IMR-90 (cell line): ENCODE measurements around the gene ACP1. TPM values are rescaled to one million over a fixed set of nuclear protein-coding genes. Genes with fewer than 3 reads are reported as not detected.

ENCODE experiments used
- ATAC-seq: fragments of 200-7000 bp; cut with Tn5 transposase; 2 replicates; pipeline ENCODE4 v1.9.1; 2020; ENCODE audit warnings: low read depth, mild to moderate bottlenecking, moderate library complexity
- BruUV-seq: library from RNA; stranded (reverse); fragments of 400-500 nt; replicated peaks from 2 replicates; lab custom pipeline; 2021; lab: Mats Ljungman, UMichigan
- CTCF ChIA-PET: fragments of 300-600 bp; formaldehyde crosslinking; extraction: SDS; loops from one replicate; lab custom pipeline; 2021; ENCODE audit warnings: antibody characterized with exemption; lab: Yijun Ruan, JAX
- POLR2A ChIA-PET: fragments of 300-600 bp; sonication (Branson Sonifier 250); formaldehyde crosslinking; loops from one replicate; lab custom pipeline; 2022; ENCODE audit warnings: antibody characterized with exemption; ENCODE audit not compliant: unreplicated experiment; lab: Charles Lee
- DNase-seq: peaks from one replicate; pipeline ENCODE4 v3.0.0; 2013
- H2AFZ ChIP-seq: replicated peaks from 2 replicates; pipeline ENCODE3; 2013; ENCODE audit warnings: low read length, mild to moderate bottlenecking; ENCODE audit not compliant: poor library complexity
- H2AK5ac ChIP-seq: 2 replicates; pipeline ENCODE4 v1.6.1; 2013; ENCODE audit warnings: low read depth, low read length, inconsistent platforms
- H2AK9ac ChIP-seq: replicated peaks from 2 replicates; pipeline ENCODE3; 2013; ENCODE audit warnings: mild to moderate bottlenecking, low read depth, low read length, moderate library complexity; ENCODE audit not compliant: poor library complexity
- H2BK120ac ChIP-seq: 2 replicates; pipeline ENCODE4 v1.6.1; 2013; ENCODE audit warnings: low read depth, low read length, inconsistent platforms
- H2BK15ac ChIP-seq: 3 replicates; pipeline ENCODE4 v1.6.1; 2013; ENCODE audit warnings: low read depth, low read length, inconsistent platforms
- H2BK20ac ChIP-seq: 2 replicates; pipeline ENCODE4 v1.6.1; 2013; ENCODE audit warnings: low read depth, mild to moderate bottlenecking, inconsistent platforms, low read length, moderate library complexity
- H2BK5ac ChIP-seq: 2 replicates; pipeline ENCODE4 v1.6.1; 2013; ENCODE audit warnings: mild to moderate bottlenecking, low read depth, low read length, inconsistent platforms; ENCODE audit not compliant: poor library complexity, severe bottlenecking
- H3K14ac ChIP-seq: replicated peaks from 2 replicates; pipeline ENCODE4 v1.6.1; 2013; ENCODE audit warnings: low read depth, low read length, inconsistent platforms
- H3K18ac ChIP-seq: 2 replicates; pipeline ENCODE4 v1.6.1; 2013; ENCODE audit warnings: low read depth, low read length, control low read depth
- H3K23ac ChIP-seq: 2 replicates; pipeline ENCODE4 v1.6.1; 2013; ENCODE audit warnings: low read depth, low read length, inconsistent platforms
- H3K27ac ChIP-seq: 2 replicates; pipeline ENCODE4 v1.5.1; 2013; ENCODE audit warnings: mild to moderate bottlenecking, control low read depth, low read length; ENCODE audit not compliant: insufficient read depth
- H3K27me3 ChIP-seq: 2 replicates; pipeline ENCODE4 v1.6.1; 2013; ENCODE audit warnings: low read length; ENCODE audit not compliant: control insufficient read depth, insufficient read depth
- H3K36me3 ChIP-seq: 2 replicates; pipeline ENCODE4 v1.6.1; 2013; ENCODE audit warnings: low read length, mixed read lengths; ENCODE audit not compliant: control insufficient read depth, insufficient read depth
- H3K4ac ChIP-seq: 2 replicates; pipeline ENCODE4 v1.6.1; 2013; ENCODE audit warnings: low read depth, low read length, inconsistent platforms
- H3K4me1 ChIP-seq: 2 replicates; pipeline ENCODE4 v1.6.1; 2013; ENCODE audit warnings: low read length, mixed read lengths; ENCODE audit not compliant: control insufficient read depth, insufficient read depth
- H3K4me2 ChIP-seq: 2 replicates; pipeline ENCODE4 v1.6.1; 2013; ENCODE audit warnings: low read depth, mild to moderate bottlenecking, control low read depth, low read length, moderate library complexity
- H3K4me3 ChIP-seq: 2 replicates; pipeline ENCODE4 v1.5.1; 2013; ENCODE audit warnings: low read depth, mild to moderate bottlenecking, control low read depth, low read length, moderate library complexity; ENCODE audit not compliant: insufficient read depth
- H3K56ac ChIP-seq: 2 replicates; pipeline ENCODE4 v1.6.1; 2013; ENCODE audit warnings: low read length, inconsistent platforms; ENCODE audit not compliant: insufficient read depth; ENCODE audit errors: extremely low read depth
- H3K79me1 ChIP-seq, 2 experiments: 2 replicates each; pipeline ENCODE4 v1.6.1; 2013; ENCODE audit warnings: low read length in 2 of 2, inconsistent platforms in 1 of 2, low read depth in 1 of 2
- H3K9ac ChIP-seq: 2 replicates; pipeline ENCODE4 v1.6.1; 2013; ENCODE audit warnings: low read depth, low read length, control low read depth
- H3K9me1 ChIP-seq: 2 replicates; pipeline ENCODE4 v1.6.1; 2013; ENCODE audit warnings: low read length, inconsistent platforms; ENCODE audit not compliant: insufficient read depth
- H3K9me3 ChIP-seq: 2 replicates; pipeline ENCODE4 v1.6.1; 2013; ENCODE audit warnings: low read length; ENCODE audit not compliant: control insufficient read depth, insufficient read depth
- H4K20me1 ChIP-seq: 2 replicates; pipeline ENCODE4 v1.6.1; 2013; ENCODE audit warnings: low read length, inconsistent platforms; ENCODE audit not compliant: insufficient read depth
- H4K5ac ChIP-seq: 2 replicates; pipeline ENCODE4 v1.6.1; 2013; ENCODE audit warnings: mild to moderate bottlenecking, low read depth, low read length, control low read depth
- H4K8ac ChIP-seq, 2 experiments: 2 replicates each; pipeline ENCODE4 v1.6.1; 2013; ENCODE audit warnings: low read depth in 2 of 2, low read length in 2 of 2, control low read depth in 1 of 2, inconsistent platforms in 1 of 2
- H4K91ac ChIP-seq: 2 replicates; pipeline ENCODE4 v1.6.1; 2013; ENCODE audit warnings: low read depth, low read length, inconsistent platforms; ENCODE audit not compliant: insufficient read depth
- BHLHE40 ChIP-seq: fragments of 150-350 bp; IDR thresholded peaks from 2 replicates; pipeline ENCODE4 v1.6.1; 2016; ENCODE audit warnings: mild to moderate bottlenecking, low read depth, low read length
- WGBS, 2 experiments: methylation state at CpG; one replicate each; pipeline versions ENCODE4 v1.1.5 to v1.1.7; 2013; ENCODE audit warnings: missing lambda C conversion rate in 2 of 2; ENCODE audit not compliant: insufficient read length in 1 of 2; ENCODE audit errors: extremely low coverage in 2 of 2; 5-methylcytosine and 5-hydroxymethylcytosine counted together
- dilution Hi-C: fragments of 300-500 bp; cut with HindIII; formaldehyde crosslinking; loops from one replicate; pipeline ENCODE4 v1.14.3; 2018; ENCODE audit warnings: low sequenced_read_pairs; ENCODE audit not compliant: unreplicated experiment
- in situ Hi-C: fragments of 300-500 bp; cut with MboI; formaldehyde crosslinking; loops from 3 replicates; pipeline ENCODE4 v1.14.3; 2019; ENCODE audit warnings: low sequenced_read_pairs, inconsistent platforms, mixed read lengths
- intact Hi-C: fragments of 100-400 bp; cut with micrococcal nuclease; formaldehyde crosslinking; loops from 2 replicates; pipeline ENCODE4 v1.10.0; 2022
- polyA plus RNA-seq, 3 experiments: library from polyadenylated mRNA; depleted of rRNA; stranded (reverse); fragments of >200 nt; gene quantifications; 2 replicates each; pipeline ENCODE4 v1.2.3, GENCODE V29; 2012; ENCODE audit warnings: low replicate concordance in 1 of 3
- total RNA-seq: library from RNA; depleted of rRNA; stranded (reverse); fragments of >200 nt; gene quantifications from 2 replicates; pipeline ENCODE4 v1.2.3, GENCODE V29; 2012

Gene ACP1
- total and polyA plus RNA-seq, 2 of the 4 experiments (the other 2 are of a cell fraction), result 85.7 to 104 TPM

- Histone ChIP-seq H3K4me1 (no peaks in the 10 kb centered on the region), H3K9me1 (no peaks in the 10 kb centered on the region), H3K36me3 (no peaks in the 10 kb centered on the region), H3K27ac (no peak overlapping the region), H2BK5ac (no peak overlapping the region), H3K4me3 (no peak overlapping the region), H2AK9ac (no peak overlapping the region), H2BK120ac (no peak overlapping the region), H3K9me3 (no peaks in the 10 kb centered on the region), H4K91ac (no peak overlapping the region), H4K5ac (no peak overlapping the region), H3K4me2 (no peak overlapping the region), H2BK15ac (no peak overlapping the region), H3K79me1 (no peaks in the 10 kb centered on the region), H3K14ac (no peak overlapping the region), H2BK20ac (no peak overlapping the region), H4K20me1 (no peaks in the 10 kb centered on the region), H3K23ac (no peak overlapping the region), H3K27me3 (no peaks in the 10 kb centered on the region; the same call in 1 of the 2 replicates), H3K18ac (no peak overlapping the region), H2AFZ (no peak overlapping the region), H4K8ac (no peak overlapping the region), H3K9ac (no peak overlapping the region), H3K56ac (no peak overlapping the region), H3K4ac (no peak overlapping the region), H2AK5ac (no peak overlapping the region)
- 17% methylated on average over 1 of the region's 5 CpGs; no CpG with 5 or more reads in 1 of the 2 experiments for WGBS, 2 experiments
- no peak for TF ChIP-seq BHLHE40
- intact Hi-C loops (no loop called here), in situ Hi-C loops (no loop called here), dilution Hi-C loops (no loop called here)
- ChIA-PET POLR2A (no interaction called here), CTCF (no interaction called here)
- DNase-seq, result no peak
- no peak for ATAC-seq
- BruUV-seq, result no TSS peak
Measured at GRCh38 chr2:295090-295489, 30.3 kb downstream of the ACP1 start.
